GM21737 (cell line): ENCODE results near the gene TMEM167B.
"Not testable (repeated sequence)": the region's sequence is repeated elsewhere in the genome, so short reads cannot be mapped to it uniquely, and the experiment has no call there.

ENCODE experiments used
- ATAC-seq: cut with Tn5 transposase; IDR thresholded peaks from one replicate; pipeline ENCODE4 v1.9.1; 2021; ENCODE audit warnings: mild to moderate bottlenecking, moderate library complexity; ENCODE audit not compliant: unreplicated experiment

The TMEM167B gene

GRCh38 chr1:109090196-109091077 lies at the start of gene TMEM167B:
Gene TMEM167B (plus strand): TSS chr1:109090764. CDS start chr1:109090873, 109 bp downstream.
- peak; percentile 93 for ATAC-seq

DNA sequence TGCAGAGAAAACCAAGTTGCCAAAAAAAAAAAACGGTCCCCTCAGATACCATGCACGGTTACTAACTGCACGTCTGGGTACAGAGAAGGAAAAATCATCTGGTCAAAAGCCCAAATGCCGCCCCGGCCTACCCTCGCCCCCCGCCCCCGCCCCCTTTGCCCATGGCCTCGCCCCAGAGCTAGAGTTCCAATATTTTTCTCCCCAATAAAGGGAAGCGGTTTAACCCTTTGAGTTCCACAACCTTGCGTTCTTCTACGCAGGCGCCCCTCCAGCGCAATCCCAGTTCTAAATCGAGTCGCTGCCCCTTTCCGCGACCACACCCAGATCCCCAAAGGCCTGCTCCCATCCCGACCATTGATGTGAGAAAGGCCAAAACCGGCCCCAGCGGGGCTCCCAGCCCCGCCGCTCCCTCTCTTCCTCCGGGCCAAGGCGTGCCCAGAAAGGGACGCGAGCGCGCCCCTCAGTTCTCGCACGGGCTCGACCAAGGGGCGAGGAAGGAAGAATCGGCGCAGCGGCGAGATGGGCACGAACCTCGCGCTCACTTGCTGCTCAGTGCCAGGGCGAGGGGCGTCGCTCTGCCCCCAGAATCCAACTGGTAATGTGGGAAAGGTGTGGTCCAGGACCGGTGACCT lies 49.5 kb upstream of the TMEM167B start:
- peak; percentile 27 for ATAC-seq

DNA sequence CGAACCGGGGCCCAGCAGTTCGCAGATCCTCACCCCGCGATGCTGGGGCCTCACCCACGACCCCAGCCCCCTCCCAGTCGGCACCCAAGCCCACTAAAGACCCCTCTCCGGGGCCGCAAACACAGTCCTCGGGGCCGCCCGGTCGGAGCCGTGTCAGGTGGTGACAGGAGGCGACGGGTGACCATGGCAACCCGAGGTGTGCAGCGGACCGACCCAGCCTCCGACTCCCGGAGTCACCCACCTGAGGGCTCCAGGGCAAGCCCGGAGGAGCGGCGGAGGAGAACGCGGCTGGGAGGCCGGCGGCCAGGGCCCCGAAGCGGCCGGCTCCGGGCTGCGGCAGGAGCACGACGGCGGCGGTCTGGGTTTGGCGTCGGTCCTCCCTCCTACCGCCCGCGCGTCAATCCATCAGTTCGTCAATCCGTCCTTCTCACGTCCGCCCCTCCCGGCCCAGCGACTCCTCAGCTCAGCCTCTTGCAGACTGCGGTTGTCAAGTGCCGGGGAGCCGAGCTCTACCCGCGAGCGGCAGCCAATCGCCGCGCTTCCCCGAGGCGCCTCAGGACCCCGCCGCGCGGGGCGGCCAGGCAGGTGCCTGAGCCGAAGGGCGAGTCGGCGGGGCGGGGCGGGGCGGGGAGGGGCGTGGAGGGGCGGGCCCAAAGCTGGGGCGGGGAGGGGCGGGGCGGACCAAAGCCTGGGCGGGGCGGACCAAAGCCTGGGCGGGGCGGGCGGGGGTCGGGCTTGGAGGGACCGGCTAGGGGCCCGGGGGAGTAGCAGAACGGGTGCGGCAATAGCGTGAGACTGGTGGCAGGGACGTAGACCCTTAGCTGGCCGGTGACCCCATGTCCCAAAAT lies 48.7 kb upstream of the TMEM167B start, which contains the start of gene WDR47:
WDR47 (minus strand) TSS at position 482 of the 848 bp plus-strand sequence. CDS start 18,590 bp downstream, outside the sequence.
- peak; percentile 96 for ATAC-seq

DNA sequence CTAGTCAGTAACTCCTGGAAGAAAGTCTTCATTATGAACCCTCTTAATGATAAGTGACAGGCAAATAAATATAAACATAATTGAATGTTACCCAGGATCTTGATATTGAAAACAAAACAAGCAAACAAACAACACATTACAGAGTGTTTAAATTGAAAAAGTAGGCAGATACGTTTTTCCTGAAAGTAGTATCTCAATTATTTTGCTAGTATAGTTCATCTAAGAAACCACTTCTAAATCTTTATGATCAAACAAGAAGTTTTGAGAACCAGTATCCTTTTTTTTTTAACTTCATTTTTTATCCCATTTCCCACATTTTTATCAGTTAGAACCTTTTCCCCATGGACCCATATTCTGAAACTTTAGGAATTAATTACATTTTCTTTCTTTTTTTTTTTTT lies 45.0 kb upstream of the TMEM167B start:
- no peak for ATAC-seq

DNA sequence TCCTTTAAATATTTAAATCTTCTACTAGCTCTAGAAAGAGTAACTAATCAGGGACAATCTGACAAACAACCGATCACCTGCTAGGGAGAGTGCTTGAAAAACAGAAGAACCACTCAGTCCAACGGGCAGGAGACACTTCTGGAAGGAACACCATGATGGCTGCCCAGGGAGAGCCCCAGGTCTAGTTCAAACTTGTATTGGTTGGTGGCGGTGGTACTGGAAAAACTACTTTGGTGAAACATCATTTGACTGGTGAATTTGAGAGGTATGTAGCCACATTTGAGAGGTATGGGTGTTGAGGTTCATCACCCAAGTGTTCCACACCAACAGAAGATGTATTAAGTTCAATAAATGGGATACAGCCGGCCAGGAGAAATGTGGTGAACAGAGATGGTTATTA lies 43.9 kb upstream of the TMEM167B start:
- no peak for ATAC-seq

- no peak for ATAC-seq
Observed at GRCh38 chr1:109047339-109047738, 43.2 kb upstream of the TMEM167B start.

DNA sequence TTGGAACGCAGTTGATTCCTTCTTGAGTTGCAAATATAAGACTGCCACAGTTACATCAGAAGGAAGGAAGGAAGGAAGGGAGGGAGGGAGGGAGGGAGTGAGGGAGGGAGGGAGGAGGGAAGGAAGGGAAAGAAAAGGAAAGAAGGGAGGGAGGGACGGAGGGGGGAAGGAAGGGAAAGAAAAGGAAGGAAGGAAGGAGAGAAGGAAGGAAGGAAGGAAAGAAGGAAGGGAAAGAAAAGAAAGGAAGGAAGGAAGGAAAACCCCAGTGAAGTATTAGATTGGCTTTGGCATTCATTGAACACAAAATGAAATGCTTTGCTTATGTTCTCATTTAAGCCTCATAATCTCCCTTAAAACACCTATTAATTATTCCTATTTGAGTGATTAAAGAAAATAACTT lies 42.2 kb upstream of the TMEM167B start:
- no peak for ATAC-seq

DNA sequence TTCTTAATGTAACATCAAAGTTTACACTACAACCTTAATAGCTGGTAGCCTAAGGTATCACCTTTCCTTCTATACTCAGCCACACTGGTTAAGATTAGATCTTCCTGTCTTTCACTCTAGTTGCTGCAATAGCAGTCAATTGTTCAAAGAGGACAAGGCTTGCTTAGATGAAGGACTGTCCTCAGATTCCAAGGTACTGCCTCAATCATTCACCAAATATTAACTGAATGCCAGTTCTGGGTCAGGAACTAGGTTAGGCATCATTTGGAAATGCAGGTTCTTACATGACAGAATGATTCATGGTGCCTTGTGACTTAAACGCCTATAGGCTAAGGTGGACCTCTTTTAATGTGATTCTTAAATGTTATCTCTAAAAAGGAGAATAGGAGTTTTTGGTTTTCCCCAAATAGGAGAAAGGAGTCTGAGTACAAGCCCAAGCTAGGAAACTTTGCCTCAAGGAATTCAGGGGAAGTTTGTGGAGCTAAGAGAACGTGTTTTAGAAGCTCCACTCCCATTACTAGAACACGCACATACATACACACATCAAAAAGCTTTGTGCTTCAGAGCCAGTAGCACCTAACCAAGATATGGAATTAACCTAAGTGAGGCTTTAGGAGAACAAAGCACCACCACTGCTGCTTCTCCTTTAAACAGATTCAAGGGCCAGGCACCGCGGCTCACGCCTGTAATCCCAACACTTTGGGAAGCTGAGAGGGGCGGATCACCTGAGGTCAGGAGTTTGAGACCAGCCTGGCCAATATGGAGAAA lies 40.2 kb upstream of the TMEM167B start:
- ATAC-seq: no peak

GRCh38 chr1:109052145-109052544 lies 38.4 kb upstream of the TMEM167B start:
- not testable (repeated sequence) for ATAC-seq

- ATAC-seq: no peak
Observed at GRCh38 chr1:109056064-109056463, 34.5 kb upstream of the TMEM167B start.

- no peak for ATAC-seq
Observed at GRCh38 chr1:109059026-109059425, 31.5 kb upstream of the TMEM167B start.

- ATAC-seq: no peak
Observed at GRCh38 chr1:109060707-109061106, 29.9 kb upstream of the TMEM167B start.

- ATAC-seq: no peak
Observed at GRCh38 chr1:109061183-109061582, 29.4 kb upstream of the TMEM167B start.

DNA sequence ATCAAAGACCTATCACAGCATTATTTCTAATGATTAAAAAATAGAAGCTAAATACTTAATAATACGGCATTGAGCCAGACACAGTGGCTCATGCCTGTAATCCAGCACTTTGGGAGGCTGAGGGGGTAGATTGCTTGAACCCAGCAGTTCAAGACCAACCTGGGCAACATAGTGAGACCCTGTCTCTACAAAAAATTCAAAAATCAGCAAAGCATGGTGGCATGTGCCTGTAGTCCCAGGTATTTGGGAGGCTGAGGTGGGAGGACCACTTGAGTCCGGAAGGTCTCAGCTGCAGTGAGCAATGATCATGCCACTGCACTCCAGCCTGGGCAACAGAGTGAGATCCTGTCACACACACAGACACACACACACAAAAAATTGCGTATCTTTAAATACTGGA lies 25.4 kb upstream of the TMEM167B start:
- no peak for ATAC-seq

- ATAC-seq: no peak
Observed at GRCh38 chr1:109067883-109068282, 22.7 kb upstream of the TMEM167B start.

- ATAC-seq: no peak
Observed at GRCh38 chr1:109069294-109069693, 21.3 kb upstream of the TMEM167B start.

- peak; percentile 99 for ATAC-seq
Observed at GRCh38 chr1:109075531-109076490, 14.8 kb upstream of the TMEM167B start, which contains the start of gene TAF13. Gene TAF13 (minus strand): TSS chr1:109076003. CDS start chr1:109075947, 56 bp downstream.

DNA sequence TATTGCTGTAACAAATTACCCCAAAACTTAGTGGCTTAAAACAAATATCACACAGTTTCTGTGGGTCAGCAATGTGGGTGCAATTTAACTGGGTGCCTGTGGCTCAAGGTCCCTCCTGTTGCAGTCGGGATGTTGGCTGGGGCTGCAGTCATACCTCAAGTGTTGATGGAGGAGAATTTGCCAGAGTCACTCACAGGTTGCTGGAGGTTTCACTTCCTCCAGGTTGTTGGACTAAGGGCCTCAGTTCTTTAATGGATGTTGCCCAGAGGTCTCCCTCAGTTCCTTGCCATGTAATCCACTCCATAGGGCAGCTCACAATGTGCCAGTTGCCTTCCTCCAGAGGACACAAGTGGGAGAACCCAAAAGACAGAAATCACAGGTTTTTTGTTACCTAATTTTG lies 12.2 kb upstream of the TMEM167B start:
- ATAC-seq: no peak

DNA sequence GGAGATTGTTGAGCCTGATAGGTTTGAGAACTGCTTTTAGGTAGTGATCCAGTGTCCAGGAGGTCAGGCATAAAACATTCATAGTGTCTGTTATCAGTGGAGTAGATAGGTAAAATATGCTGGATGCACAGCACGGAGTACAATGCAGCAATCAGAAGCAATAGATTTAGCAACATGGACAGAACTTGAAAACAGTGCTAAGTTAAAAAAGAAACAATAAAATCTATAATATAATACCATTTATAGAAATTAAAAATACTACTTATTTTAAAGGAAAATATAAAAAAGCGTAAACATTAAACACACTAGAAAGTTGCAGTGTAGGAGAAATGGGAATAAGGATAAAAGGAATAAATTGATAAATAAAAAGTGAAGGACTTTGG lies 11.3 kb upstream of the TMEM167B start:
- no peak for ATAC-seq
